ENCODE results near the gene CRYBG3.
"Not testable (repeated sequence)": the region's sequence is repeated elsewhere in the genome, so short reads cannot be mapped to it uniquely, and the experiment has no call there.

CRYBG3 gene

GRCh38 chr3:97899331-97899730 is 77.5 kb downstream of the CRYBG3 start:
- no peak for DNase-seq (ENCODE audit: low read depth)

- no peak for DNase-seq (ENCODE audit: low read depth)
These were observed 79.8 kb downstream of the CRYBG3 start for GRCh38 chr3:97901313-97902248.

GRCh38 chr3:97909830-97910229 is 88.0 kb downstream of the CRYBG3 start:
- not testable (repeated sequence) for DNase-seq (ENCODE audit: low read depth)

GRCh38 chr3:97910236-97910831 is 88.5 kb downstream of the CRYBG3 start:
- peak; percentile 11 for DNase-seq (ENCODE audit: low read depth)

- no peak for DNase-seq (ENCODE audit: low read depth)
These were observed 89.1 kb downstream of the CRYBG3 start for GRCh38 chr3:97910931-97911351.

- no peak for DNase-seq (ENCODE audit: low read depth)
These were observed 89.6 kb downstream of the CRYBG3 start for GRCh38 chr3:97911459-97911858.

GRCh38 chr3:97914388-97914787 is 92.6 kb downstream of the CRYBG3 start:
- no peak for DNase-seq (ENCODE audit: low read depth)

GRCh38 chr3:97916576-97916975 is 94.8 kb downstream of the CRYBG3 start:
- no peak for DNase-seq (ENCODE audit: low read depth)

- no peak for DNase-seq (ENCODE audit: low read depth)
These were observed 96.2 kb downstream of the CRYBG3 start for GRCh38 chr3:97917813-97918536.

GRCh38 chr3:97927704-97928103 is 105.9 kb downstream of the CRYBG3 start:
- no peak for DNase-seq (ENCODE audit: low read depth)

GRCh38 chr3:97928986-97929385 is 107.2 kb downstream of the CRYBG3 start:
- DNase-seq (ENCODE audit: low read depth): no peak

GRCh38 chr3:97930018-97930417 is 108.2 kb downstream of the CRYBG3 start:
- no peak for DNase-seq (ENCODE audit: low read depth)

GRCh38 chr3:97931218-97931617 is 109.4 kb downstream of the CRYBG3 start:
- no peak for DNase-seq (ENCODE audit: low read depth)

- no peak for DNase-seq (ENCODE audit: low read depth)
These were observed 110.6 kb downstream of the CRYBG3 start for GRCh38 chr3:97932387-97932801.

- no peak for DNase-seq (ENCODE audit: low read depth)
These were observed 113.3 kb downstream of the CRYBG3 start for GRCh38 chr3:97934980-97935695.

GRCh38 chr3:97935842-97936241 is 114.0 kb downstream of the CRYBG3 start:
- no peak for DNase-seq (ENCODE audit: low read depth)

- no peak for DNase-seq (ENCODE audit: low read depth)
These were observed 115.4 kb downstream of the CRYBG3 start for GRCh38 chr3:97937205-97937604.

GRCh38 chr3:97938444-97938843 is 116.6 kb downstream of the CRYBG3 start:
- DNase-seq (ENCODE audit: low read depth): no peak

- no peak for DNase-seq (ENCODE audit: low read depth)
These were observed 117.6 kb downstream of the CRYBG3 start for GRCh38 chr3:97939401-97939800.

GRCh38 chr3:97940034-97940433 is 118.2 kb downstream of the CRYBG3 start:
- DNase-seq (ENCODE audit: low read depth): no peak

- no peak for DNase-seq (ENCODE audit: low read depth)
These were observed 121.2 kb downstream of the CRYBG3 start for GRCh38 chr3:97942801-97943546.
